ENCODE data around the gene STK32C.

GRCh38 chr10:132289439-132289838 is 18.3 kb downstream of the STK32C start:
- no peak for TF ChIP-seq BHLHE40 (IDR thresholded peaks at IDR 0.05; ENCODE audit: borderline replicate concordance)
- no peak for TF ChIP-seq PKNOX1 (IDR thresholded peaks at IDR 0.05)
- TF ChIP-seq FOXM1 (IDR thresholded peaks at IDR 0.05; ENCODE audit: borderline replicate concordance) = no peak
- no peak for TF ChIP-seq CTBP1 (IDR thresholded peaks at IDR 0.05; ENCODE audit: borderline replicate concordance)
- no peak for TF ChIP-seq TARDBP (IDR thresholded peaks at IDR 0.05)

All from HEK293T (cell line).